ENCODE measurements around the gene SLCO3A1. TPM values are rescaled to one million over a fixed set of nuclear protein-coding genes. Genes with fewer than 3 reads are reported as not detected.

SLCO3A1 gene
- total RNA-seq, 1 donor from 2014 or later, result 2.7 TPM

DNA sequence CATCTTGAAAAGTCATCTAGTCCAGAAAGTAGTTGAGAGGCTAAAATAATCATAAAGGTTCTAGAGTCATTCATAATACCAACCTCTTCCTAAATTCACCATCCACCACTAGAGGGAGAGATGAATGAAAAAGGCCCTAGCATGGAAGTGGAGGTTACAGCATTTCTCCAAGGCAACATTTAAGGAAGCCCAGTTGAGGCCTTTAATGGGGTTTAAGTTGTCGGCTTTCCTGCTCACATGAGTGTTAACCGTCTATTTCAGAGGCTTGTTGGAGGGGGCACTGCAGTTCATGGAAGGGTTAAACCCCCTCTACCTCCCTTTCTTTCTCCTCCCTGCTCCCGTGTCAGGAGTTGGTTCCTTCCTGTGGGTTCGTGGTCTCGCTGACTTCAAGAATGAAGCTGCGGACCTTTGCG, 3.8 kb upstream of the SLCO3A1 start:
- no peak overlapping the region for H3K4me3 ChIP-seq (ENCODE audit: low read depth, low read length)
- no peak for DNase-seq (ENCODE audit: low read depth)
- TF ChIP-seq, protein P1, sequence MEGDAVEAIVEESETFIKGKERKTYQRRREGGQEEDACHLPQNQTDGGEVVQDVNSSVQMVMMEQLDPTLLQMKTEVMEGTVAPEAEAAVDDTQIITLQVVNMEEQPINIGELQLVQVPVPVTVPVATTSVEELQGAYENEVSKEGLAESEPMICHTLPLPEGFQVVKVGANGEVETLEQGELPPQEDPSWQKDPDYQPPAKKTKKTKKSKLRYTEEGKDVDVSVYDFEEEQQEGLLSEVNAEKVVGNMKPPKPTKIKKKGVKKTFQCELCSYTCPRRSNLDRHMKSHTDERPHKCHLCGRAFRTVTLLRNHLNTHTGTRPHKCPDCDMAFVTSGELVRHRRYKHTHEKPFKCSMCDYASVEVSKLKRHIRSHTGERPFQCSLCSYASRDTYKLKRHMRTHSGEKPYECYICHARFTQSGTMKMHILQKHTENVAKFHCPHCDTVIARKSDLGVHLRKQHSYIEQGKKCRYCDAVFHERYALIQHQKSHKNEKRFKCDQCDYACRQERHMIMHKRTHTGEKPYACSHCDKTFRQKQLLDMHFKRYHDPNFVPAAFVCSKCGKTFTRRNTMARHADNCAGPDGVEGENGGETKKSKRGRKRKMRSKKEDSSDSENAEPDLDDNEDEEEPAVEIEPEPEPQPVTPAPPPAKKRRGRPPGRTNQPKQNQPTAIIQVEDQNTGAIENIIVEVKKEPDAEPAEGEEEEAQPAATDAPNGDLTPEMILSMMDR (conservative IDR thresholded peaks at IDR 0.05; ENCODE audit: low read depth, low read length), result peak; percentile 76

DNA sequence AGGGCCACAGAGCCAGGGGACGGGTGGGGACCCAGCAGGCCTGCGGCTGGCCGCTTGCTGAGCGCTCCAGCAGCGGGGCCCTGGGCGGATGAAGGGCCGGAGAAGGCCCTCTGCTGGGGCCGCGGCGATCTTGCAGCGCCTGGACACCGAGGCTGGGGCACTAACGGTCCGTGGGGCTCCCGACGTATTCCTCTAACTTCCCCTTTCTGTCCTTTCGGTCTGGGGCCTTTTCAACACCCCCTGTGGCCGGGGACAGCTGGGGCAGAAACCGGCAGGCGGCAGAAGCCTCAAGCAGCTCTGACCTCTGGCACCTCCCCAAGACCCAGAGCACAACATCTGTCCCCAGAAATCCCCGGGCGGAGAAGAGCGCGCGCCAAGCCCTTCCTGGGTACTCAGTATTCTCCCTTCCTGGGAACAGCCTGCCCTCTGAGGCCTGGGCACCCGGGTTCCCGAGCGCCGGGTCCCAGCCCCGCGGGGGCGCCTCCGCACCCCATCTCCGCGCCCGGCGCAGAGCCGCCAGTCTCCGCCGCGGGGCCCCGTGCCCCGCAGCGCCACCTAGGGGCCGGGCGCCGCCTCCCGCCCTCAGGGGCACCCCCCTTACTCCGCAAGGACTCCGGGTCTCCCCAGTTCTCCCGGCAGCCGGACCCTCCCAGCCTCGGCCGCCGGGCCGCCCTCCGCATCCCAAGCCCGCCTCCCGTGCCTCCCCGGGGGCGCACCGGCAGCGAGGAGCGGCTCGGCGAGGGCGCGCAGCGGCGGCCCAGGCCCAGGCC, 582 bp upstream of the SLCO3A1 start:
- peak overlapping the region; percentile 65 for H3K4me3 ChIP-seq (ENCODE audit: low read depth, low read length)
- no peak for DNase-seq (ENCODE audit: low read depth)
- TF ChIP-seq, protein P1 (conservative IDR thresholded peaks at IDR 0.05; ENCODE audit: low read depth, low read length), result peak; percentile 65

DNA sequence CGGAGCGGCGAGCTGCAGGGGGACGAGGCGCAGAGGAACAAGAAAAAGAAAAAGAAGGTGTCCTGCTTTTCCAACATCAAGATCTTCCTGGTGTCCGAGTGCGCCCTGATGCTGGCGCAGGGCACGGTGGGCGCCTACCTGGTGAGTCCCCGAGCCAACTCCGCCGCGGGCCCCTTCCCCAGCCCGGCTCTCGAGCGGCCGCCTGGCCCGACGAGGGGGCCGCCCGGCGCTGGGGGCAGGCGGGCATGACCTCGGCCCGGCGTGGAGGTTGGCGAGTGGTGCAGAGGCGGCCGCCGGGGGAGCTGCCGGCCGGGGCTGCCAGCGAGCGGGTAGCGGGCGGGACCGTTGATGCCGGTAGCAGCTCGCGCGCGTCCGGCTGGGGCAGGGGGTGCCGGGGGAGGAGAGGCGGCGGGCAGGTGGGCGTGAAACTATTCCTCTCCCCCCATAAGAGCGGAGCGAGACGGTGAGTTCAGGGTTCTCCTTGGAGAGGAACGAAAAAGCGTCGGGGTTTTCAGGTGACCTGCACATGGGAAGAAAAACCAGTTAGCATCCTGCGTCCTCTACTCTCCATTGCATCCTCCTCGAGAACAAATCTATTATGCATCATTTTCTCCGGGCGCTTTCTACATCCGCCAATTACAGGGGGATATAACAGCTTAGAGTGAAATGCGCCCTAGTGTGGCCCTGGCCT, 585 bp downstream of the SLCO3A1 start:
- TF ChIP-seq, protein P1 (conservative IDR thresholded peaks at IDR 0.05; ENCODE audit: low read depth, low read length), result no peak
- peak overlapping the region; percentile 65 for H3K4me3 ChIP-seq (ENCODE audit: low read depth, low read length)
- DNase-seq (ENCODE audit: low read depth), result no peak

DNA sequence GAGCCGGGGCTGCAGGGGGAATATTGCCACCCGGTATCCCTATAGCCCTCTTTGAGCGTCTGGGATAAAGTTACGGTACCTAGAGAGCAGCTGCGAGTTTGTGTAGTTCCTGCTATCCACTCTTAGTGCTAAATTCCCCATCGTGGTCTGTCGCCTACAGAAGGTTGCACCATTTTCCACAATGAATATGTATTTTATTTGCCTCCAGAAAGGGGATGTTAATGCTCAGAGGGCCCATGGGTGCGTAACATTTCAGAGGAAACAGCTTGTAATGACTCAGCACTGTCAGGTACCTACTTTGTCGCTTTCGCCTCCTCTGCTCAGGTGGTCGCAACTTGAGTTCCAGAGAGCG, 1.1 kb downstream of the SLCO3A1 start:
- TF ChIP-seq, protein P1 (conservative IDR thresholded peaks at IDR 0.05; ENCODE audit: low read depth, low read length), result no peak
- no peak for DNase-seq (ENCODE audit: low read depth)
- peak overlapping the region; percentile 65 for H3K4me3 ChIP-seq (ENCODE audit: low read depth, low read length)

DNA sequence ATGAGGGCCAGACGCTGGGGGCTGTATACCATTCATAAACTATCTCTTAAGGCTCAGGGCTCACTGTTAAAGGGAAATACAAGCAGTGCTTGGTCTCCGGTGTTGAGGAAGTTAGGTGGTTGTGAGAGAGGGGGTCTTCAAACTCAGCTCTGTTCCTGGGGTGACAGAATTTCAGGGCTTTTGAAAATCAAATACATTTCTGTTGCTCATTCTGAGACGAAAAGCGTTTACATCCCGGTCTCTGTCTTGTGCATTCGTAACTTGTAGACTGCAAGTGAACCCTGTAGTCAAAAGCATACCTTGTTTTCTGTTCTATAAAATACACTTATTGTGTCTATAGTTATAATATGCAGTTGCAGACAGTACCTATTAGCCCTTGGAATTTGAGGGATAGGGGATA, 1.7 kb downstream of the SLCO3A1 start:
- DNase-seq (ENCODE audit: low read depth), result no peak
- TF ChIP-seq, protein P1 (conservative IDR thresholded peaks at IDR 0.05; ENCODE audit: low read depth, low read length), result no peak
- peak overlapping the region; percentile 65 for H3K4me3 ChIP-seq (ENCODE audit: low read depth, low read length)

DNA sequence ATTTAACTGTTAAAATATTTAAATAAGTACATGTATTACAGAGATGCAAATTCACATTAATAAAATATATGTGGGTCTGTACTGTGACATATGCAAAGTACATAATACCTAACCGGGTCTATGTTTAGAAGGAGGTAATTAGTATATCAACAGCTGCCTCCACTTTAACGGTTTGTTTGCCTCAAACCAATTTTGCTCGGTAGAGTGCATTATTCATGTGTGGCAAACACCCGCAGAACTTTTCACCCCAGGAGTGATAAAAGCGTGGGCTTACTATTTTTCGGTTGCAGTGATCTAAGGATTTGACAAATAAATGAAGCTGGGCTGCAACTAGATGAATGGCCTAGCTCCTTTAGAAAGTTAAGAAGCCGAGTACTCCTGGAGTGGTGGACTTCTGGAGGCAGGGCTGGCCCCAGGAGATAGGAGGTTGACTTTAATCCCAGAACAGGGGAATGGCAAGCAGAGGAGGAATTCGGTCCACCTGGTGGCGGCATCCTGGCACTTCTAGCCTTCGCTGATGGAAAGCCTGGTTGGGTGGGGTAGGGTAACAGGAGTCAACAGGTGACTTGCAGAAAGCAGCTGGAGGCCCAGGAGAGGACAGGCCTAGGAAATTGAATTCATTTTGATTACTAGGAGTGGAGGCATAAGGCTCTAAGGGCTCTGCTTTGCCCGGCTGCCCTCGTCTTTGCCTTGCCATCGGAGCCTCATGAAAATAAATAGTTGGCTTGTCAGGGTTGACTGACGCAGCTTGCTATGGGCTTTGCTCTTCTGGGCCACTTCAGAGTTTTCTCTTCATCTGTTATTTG, 2.4 kb downstream of the SLCO3A1 start:
- TF ChIP-seq, protein P1 (conservative IDR thresholded peaks at IDR 0.05; ENCODE audit: low read depth, low read length), result peak; percentile 57
- no peak overlapping the region for H3K4me3 ChIP-seq (ENCODE audit: low read depth, low read length)
- no peak for DNase-seq (ENCODE audit: low read depth)
